Bronchial epithelial cell (primary cell): ENCODE data around the gene TBL1X. TPM values are rescaled to one million over a fixed set of nuclear protein-coding genes. Genes with fewer than 3 reads are reported as not detected.

Experiments
- DNase-seq: peaks from one replicate; pipeline ENCODE4 v3.0.0-alpha.2; 2010; ENCODE audit warnings: low read depth
- FAIRE-seq: peaks from 2 replicates; lab custom pipeline; 2011; peaks lifted over from hg19 to GRCh38; lab: Jason Lieb, UNC
- H3K27me3 ChIP-seq: 2 replicates; pipeline ENCODE4 v1.5.1; 2011; ENCODE audit warnings: low read length; ENCODE audit not compliant: control insufficient read depth, insufficient read depth
- H3K36me3 ChIP-seq: 2 replicates; pipeline ENCODE4 v1.5.1; 2011; ENCODE audit warnings: low read length; ENCODE audit not compliant: control insufficient read depth, insufficient read depth
- H3K4me3 ChIP-seq: 2 replicates; pipeline ENCODE4 v1.5.1; 2011; ENCODE audit warnings: mild to moderate bottlenecking, low read depth, low read length, control low read depth
- total RNA-seq: library from RNA; depleted of rRNA; stranded (reverse); fragments of >200 nt; gene quantifications from 2 replicates; pipeline ENCODE4 v1.2.1, GENCODE V29; 2014
- TF ChIP-seq, protein P1 (sequence below): IDR thresholded peaks from 2 replicates; pipeline ENCODE4 v1.5.1; 2011; ENCODE audit warnings: mild to moderate bottlenecking, moderate library complexity, low read length, control low read depth, inconsistent platforms; ENCODE audit not compliant: insufficient read depth, severe bottlenecking

Gene TBL1X
- total RNA-seq, 1 donor from 2014 or later, result 14.2 TPM

DNA sequence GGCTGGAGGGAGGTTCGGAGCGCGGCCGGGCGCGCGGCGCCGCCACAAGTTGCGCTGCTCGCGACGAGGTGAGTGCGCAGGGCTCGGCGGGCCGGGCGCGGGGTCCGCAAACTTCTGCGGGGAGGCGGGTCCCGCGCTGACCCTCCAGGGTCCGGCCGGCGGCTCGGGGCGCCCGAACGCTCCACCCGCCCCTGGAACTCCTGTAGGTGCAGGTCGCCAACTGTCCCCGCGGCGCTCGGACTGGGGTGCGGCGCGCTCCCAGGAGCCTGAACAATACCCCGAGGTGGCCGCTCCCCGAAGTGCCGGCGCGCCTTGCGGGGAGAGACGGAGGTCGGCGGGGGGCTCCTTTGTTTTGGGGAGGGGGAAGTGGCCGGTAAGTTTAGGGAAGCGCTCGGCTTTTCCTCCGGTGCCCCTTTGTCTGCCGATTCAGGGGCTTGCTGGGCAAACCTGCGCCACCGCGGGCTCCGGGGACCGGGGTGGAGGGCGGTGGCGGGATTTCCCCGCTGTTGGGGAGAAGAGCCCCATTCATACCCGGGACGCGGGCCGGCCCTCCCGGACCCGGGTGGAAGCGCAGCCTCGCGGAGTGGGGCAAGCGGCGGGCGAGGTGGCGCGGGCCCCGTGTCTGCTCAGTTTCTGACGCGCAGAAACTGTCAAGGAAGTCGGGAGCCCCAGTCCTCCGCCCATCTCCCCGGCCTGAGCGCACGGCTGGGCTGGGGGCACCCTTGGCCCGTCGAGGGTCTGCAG is 694 bp downstream of the TBL1X start:
- H3K36me3 ChIP-seq, result no peaks in the 10 kb centered on the region
- no peaks in the 10 kb centered on the region for H3K27me3 ChIP-seq
- FAIRE-seq (no peak), DNase-seq (no peak)
- TF ChIP-seq, protein P1, sequence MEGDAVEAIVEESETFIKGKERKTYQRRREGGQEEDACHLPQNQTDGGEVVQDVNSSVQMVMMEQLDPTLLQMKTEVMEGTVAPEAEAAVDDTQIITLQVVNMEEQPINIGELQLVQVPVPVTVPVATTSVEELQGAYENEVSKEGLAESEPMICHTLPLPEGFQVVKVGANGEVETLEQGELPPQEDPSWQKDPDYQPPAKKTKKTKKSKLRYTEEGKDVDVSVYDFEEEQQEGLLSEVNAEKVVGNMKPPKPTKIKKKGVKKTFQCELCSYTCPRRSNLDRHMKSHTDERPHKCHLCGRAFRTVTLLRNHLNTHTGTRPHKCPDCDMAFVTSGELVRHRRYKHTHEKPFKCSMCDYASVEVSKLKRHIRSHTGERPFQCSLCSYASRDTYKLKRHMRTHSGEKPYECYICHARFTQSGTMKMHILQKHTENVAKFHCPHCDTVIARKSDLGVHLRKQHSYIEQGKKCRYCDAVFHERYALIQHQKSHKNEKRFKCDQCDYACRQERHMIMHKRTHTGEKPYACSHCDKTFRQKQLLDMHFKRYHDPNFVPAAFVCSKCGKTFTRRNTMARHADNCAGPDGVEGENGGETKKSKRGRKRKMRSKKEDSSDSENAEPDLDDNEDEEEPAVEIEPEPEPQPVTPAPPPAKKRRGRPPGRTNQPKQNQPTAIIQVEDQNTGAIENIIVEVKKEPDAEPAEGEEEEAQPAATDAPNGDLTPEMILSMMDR, result no peak
- peak overlapping the region; percentile 53 for H3K4me3 ChIP-seq

- FAIRE-seq (no peak), DNase-seq (no peak)
- H3K36me3 ChIP-seq, result no peaks in the 10 kb centered on the region
- H3K27me3 ChIP-seq, result no peaks in the 10 kb centered on the region
- TF ChIP-seq, protein P1, result no peak
- H3K4me3 ChIP-seq, result peak overlapping the region; percentile 53
These were observed 1.3 kb downstream of the TBL1X start for GRCh38 chrX:9466124-9466495.

- H3K4me3 ChIP-seq, result peak overlapping the region; percentile 53
- H3K36me3 ChIP-seq, result no peaks in the 10 kb centered on the region
- FAIRE-seq (no peak), DNase-seq (no peak)
- no peaks in the 10 kb centered on the region for H3K27me3 ChIP-seq
- TF ChIP-seq, protein P1, result no peak
These were observed 1.9 kb downstream of the TBL1X start for GRCh38 chrX:9466736-9467135.

- no peaks in the 10 kb centered on the region for H3K27me3 ChIP-seq
- H3K36me3 ChIP-seq, result no peaks in the 10 kb centered on the region
- TF ChIP-seq, protein P1, result no peak
- DNase-seq (no peak), FAIRE-seq (no peak)
- no peak overlapping the region for H3K4me3 ChIP-seq
These were observed 2.3 kb downstream of the TBL1X start for GRCh38 chrX:9467146-9467545.

DNA sequence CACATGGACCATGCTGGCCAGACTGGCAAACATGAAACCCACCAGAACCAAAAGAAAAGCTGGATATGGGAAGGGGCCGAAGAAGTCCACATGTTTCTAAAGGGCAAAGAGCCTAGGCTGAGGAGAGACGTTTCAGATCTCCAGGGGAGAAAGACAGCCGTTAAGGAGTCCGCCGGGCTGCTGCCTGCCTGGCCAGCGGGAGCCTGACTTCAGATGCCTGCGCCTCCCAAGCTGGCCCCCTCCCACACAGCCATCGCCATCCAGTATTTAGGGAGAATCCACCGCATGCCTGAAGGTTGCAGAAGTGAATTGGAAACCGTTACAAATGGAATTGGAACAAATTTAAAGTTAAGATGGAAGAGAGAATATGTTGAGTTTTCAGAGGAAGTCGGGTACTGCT is 2.9 kb downstream of the TBL1X start:
- no peak for FAIRE-seq
- TF ChIP-seq, protein P1, result no peak
- Histone ChIP-seq H3K36me3 (no peaks in the 10 kb centered on the region), H3K27me3 (no peaks in the 10 kb centered on the region), H3K4me3 (no peak overlapping the region)
- DNase-seq, result no peak

GRCh38 chrX:9471571-9471985 is 6.7 kb downstream of the TBL1X start:
- TF ChIP-seq, protein P1, result no peak
- DNase-seq, result no peak
- Histone ChIP-seq H3K27me3 (no peaks in the 10 kb centered on the region), H3K36me3 (no peaks in the 10 kb centered on the region), H3K4me3 (no peak overlapping the region)
- no peak for FAIRE-seq
